Ovary (tissue), 9 donors: Measurements from ENCODE around the gene KRTAP19-5. TPM values are rescaled to one million over a fixed set of nuclear protein-coding genes. Genes with fewer than 3 reads are reported as not detected.

Experiments
- DNase-seq, 5 donors: peaks; one replicate each; pipeline ENCODE4 v3.0.0-alpha.2; 2019 to 2020
- H3K27ac ChIP-seq, 2 donors: fragments of 200-600 bp; one replicate each; pipeline versions ENCODE4 v1.5.1 to v1.8.0; 2019 to 2022
- H3K27me3 ChIP-seq: fragments of 200-600 bp; one replicate; pipeline ENCODE4 v1.8.0; 2022
- H3K36me3 ChIP-seq: fragments of 200-600 bp; sonication (generic); one replicate; pipeline ENCODE4 v1.5.1; 2019
- H3K4me1 ChIP-seq: one replicate; pipeline ENCODE4 v1.8.1; 2013; ENCODE audit warnings: mild to moderate bottlenecking, moderate library complexity; ENCODE audit not compliant: insufficient read depth
- H3K4me3 ChIP-seq: fragments of 200-600 bp; sonication (generic); one replicate; pipeline ENCODE4 v1.5.1; 2017
- H3K9me3 ChIP-seq, 2 donors: fragments of 200-600 bp in 1 of 2; sonication (generic) in 1 of 2; one replicate each; pipeline versions ENCODE4 v1.5.1 to v1.8.1; 2013 to 2019; ENCODE audit warnings: mild to moderate bottlenecking in 1 of 2, moderate library complexity in 1 of 2
- CTCF ChIP-seq, 3 donors: fragments of 450-650 bp in 2 of 3; fragments of 200-600 bp in 1 of 3; IDR thresholded peaks; one replicate each; pipeline versions ENCODE4 v1.5.1 to v1.8.0; 2016 to 2022; ENCODE audit warnings: antibody characterized with exemption in 3 of 3, mild to moderate bottlenecking in 1 of 3
- EP300 ChIP-seq: sonication (generic); formaldehyde crosslinking; IDR thresholded peaks from one replicate; pipeline ENCODE4 v1.6.1; 2017; ENCODE audit warnings: antibody characterized with exemption
- POLR2A ChIP-seq: fragments of 450-650 bp; IDR thresholded peaks from one replicate; pipeline ENCODE4 v1.6.1; 2017; ENCODE audit warnings: antibody characterized with exemption, mild to moderate bottlenecking, moderate library complexity
- WGBS, 3 donors: extraction: QIAGEN DNeasy Blood & Tissue Kit in 1 of 3; methylation state at CpG; one replicate each; pipeline versions ENCODE4 v1.1.5 to v1.1.7; 2013 to 2017; 5-methylcytosine and 5-hydroxymethylcytosine counted together
- intact Hi-C, 4 donors: fragments of 100-400 bp; cut with DNase I; formaldehyde crosslinking; loops; one replicate each; pipeline versions ENCODE4 v1.11.0 to v1.15.1; 2022 to 2023
- polyA plus RNA-seq, 2 donors: library from polyadenylated mRNA; stranded (reverse); fragments of 200-250 nt in 1 of 2; fragments of 350-450 nt in 1 of 2; fragmentation: Illumina TruSeq in 1 of 2; extraction: RNeasy Lipid Tissue Mini Kit (QIAGEN cat#74804) in 1 of 2; gene quantifications; one replicate each; pipeline ENCODE4 v1.2.3, GENCODE V29; 2013 to 2014
- small RNA-seq: library from RNA; depleted of rRNA; stranded (forward); fragments of <200 nt; gene quantifications from one replicate; pipeline ENCODE3, GENCODE V24; 2016
- total RNA-seq, 7 donors: library from RNA; depleted of rRNA in 2 of 7; stranded (reverse); fragments of >200 nt in 2 of 7; fragmentation: NEBNext Ultra II Directional in 3 of 7; extraction: Animal tissue kit (Norgen Biotek cat#: 25700) in 3 of 7; gene quantifications; one replicate each; pipeline versions ENCODE4 v1.1.0 to v1.2.4, GENCODE V29; 2016 to 2023
- donor health status: DM: no; HTN: no; CAD: no; lungs with moderate emphysema.
- donor health status: DM: no; HTN: no; CAD: no.
- donor health status: Bipolar disorder and iron deficiency.
- donor health status: DM: yes; HTN: yes; CAD: no.
- donor health status: DM: no; HTN: no; CAD: no.
- donor health status: DM: yes; HTN: yes; CAD: no.

The KRTAP19-5 gene
- total and polyA plus RNA-seq, 9 donors, result not detected

GRCh38 chr21:30468900-30469714, 32.8 kb downstream of the KRTAP19-5 start:
- intact Hi-C loops, result no loop called here
- no peaks in the 10 kb centered on the region for H3K9me3 ChIP-seq
- H3K27ac ChIP-seq, result no peak overlapping the region
- DNase-seq, result no peak
- WGBS, 3 donors, result 18 to 32% (median 21%) methylated on average over 6 of the region's 6 CpGs
- H3K27me3 ChIP-seq, result no peaks in the 10 kb centered on the region
- no peaks in the 10 kb centered on the region for H3K36me3 ChIP-seq
- H3K4me1 ChIP-seq, result no peaks in the 10 kb centered on the region
- TF ChIP-seq CTCF (IDR thresholded peaks at IDR 0.05) (no peak), POLR2A (no peak)
- no peak overlapping the region for H3K4me3 ChIP-seq

GRCh38 chr21:30463713-30464112, 38.2 kb downstream of the KRTAP19-5 start:
- 67 to 72% (median 67%) methylated on average over 3 of the region's 3 CpGs for WGBS, 3 donors
- TF ChIP-seq POLR2A (no peak), CTCF (IDR thresholded peaks at IDR 0.05) (no peak), EP300 (no peak)
- no peaks in the 10 kb centered on the region for H3K4me1 ChIP-seq
- DNase-seq, result no peak
- H3K4me3 ChIP-seq, result no peak overlapping the region
- intact Hi-C loops, result no loop called here
- no peaks in the 10 kb centered on the region for H3K27me3 ChIP-seq
- no peak overlapping the region for H3K27ac ChIP-seq
- no peaks in the 10 kb centered on the region for H3K9me3 ChIP-seq
- no peaks in the 10 kb centered on the region for H3K36me3 ChIP-seq

Small RNAs within 50 kb of the gene (small RNA-seq; reads per million reads assigned to genes)
- gene AP000567.1 (not detected), gene KRTAP19-10P (not detected), gene KRTAP19-11P (not detected), gene KRTAP19-9P (not detected)

Other genes starting within 250 kb of the KRTAP19-5 start
- not detected for gene KRTAP24-1, start 219.2 kb downstream of the KRTAP19-5 start, total RNA-seq
- not detected for gene KRTAP24-1, start 219.2 kb downstream of the KRTAP19-5 start, polyA plus RNA-seq
- gene KRTAP25-1, start 212.6 kb downstream of the KRTAP19-5 start, total RNA-seq, result not detected
- not detected for gene KRTAP25-1, start 212.6 kb downstream of the KRTAP19-5 start, polyA plus RNA-seq
- not detected for gene KRTAP26-1, start 181.8 kb downstream of the KRTAP19-5 start, total RNA-seq
- not detected for gene KRTAP26-1, start 181.8 kb downstream of the KRTAP19-5 start, polyA plus RNA-seq
- not detected for gene KRTAP27-1, start 164.4 kb downstream of the KRTAP19-5 start, total RNA-seq
- not detected for gene KRTAP27-1, start 164.4 kb downstream of the KRTAP19-5 start, polyA plus RNA-seq
- gene KRTAP23-1, start 153.5 kb downstream of the KRTAP19-5 start, total RNA-seq, result not detected
- gene KRTAP23-1, start 153.5 kb downstream of the KRTAP19-5 start, polyA plus RNA-seq, result not detected
- gene KRTAP13-2, start 129.9 kb downstream of the KRTAP19-5 start, total RNA-seq, result not detected
- not detected for gene KRTAP13-2, start 129.9 kb downstream of the KRTAP19-5 start, polyA plus RNA-seq
- gene KRTAP13-1, start 106.1 kb downstream of the KRTAP19-5 start, total RNA-seq, result not detected
- gene KRTAP13-1, start 106.1 kb downstream of the KRTAP19-5 start, polyA plus RNA-seq, result not detected
- gene KRTAP13-3, start 76.2 kb downstream of the KRTAP19-5 start, total RNA-seq, result not detected
- not detected for gene KRTAP13-3, start 76.2 kb downstream of the KRTAP19-5 start, polyA plus RNA-seq
- not detected for gene KRTAP13-4, start 71.9 kb downstream of the KRTAP19-5 start, total RNA-seq
- not detected for gene KRTAP13-4, start 71.9 kb downstream of the KRTAP19-5 start, polyA plus RNA-seq
- gene KRTAP15-1, start 61.9 kb downstream of the KRTAP19-5 start, total RNA-seq, result not detected
- not detected for gene KRTAP15-1, start 61.9 kb downstream of the KRTAP19-5 start, polyA plus RNA-seq
- gene KRTAP19-1, start 21.8 kb downstream of the KRTAP19-5 start, total RNA-seq, result not detected
- gene KRTAP19-1, start 21.8 kb downstream of the KRTAP19-5 start, polyA plus RNA-seq, result not detected
- gene KRTAP19-2, start 14.7 kb downstream of the KRTAP19-5 start, total RNA-seq, result not detected
- gene KRTAP19-2, start 14.7 kb downstream of the KRTAP19-5 start, polyA plus RNA-seq, result not detected
- gene KRTAP19-3, start 10.1 kb downstream of the KRTAP19-5 start, total RNA-seq, result not detected
- gene KRTAP19-3, start 10.1 kb downstream of the KRTAP19-5 start, polyA plus RNA-seq, result not detected
- gene KRTAP19-4, start 5.0 kb downstream of the KRTAP19-5 start, total RNA-seq, result not detected
- gene KRTAP19-4, start 5.0 kb downstream of the KRTAP19-5 start, polyA plus RNA-seq, result not detected
- not detected for gene KRTAP19-6, start 39.7 kb upstream of the KRTAP19-5 start, total RNA-seq
- gene KRTAP19-6, start 39.7 kb upstream of the KRTAP19-5 start, polyA plus RNA-seq, result not detected
- gene KRTAP19-7, start 59.2 kb upstream of the KRTAP19-5 start, total RNA-seq, result not detected
- gene KRTAP19-7, start 59.2 kb upstream of the KRTAP19-5 start, polyA plus RNA-seq, result not detected
- not detected for gene KRTAP22-2, start 88.3 kb upstream of the KRTAP19-5 start, total RNA-seq
- gene KRTAP22-2, start 88.3 kb upstream of the KRTAP19-5 start, polyA plus RNA-seq, result not detected
- not detected for gene KRTAP6-3, start 90.3 kb upstream of the KRTAP19-5 start, total RNA-seq
- gene KRTAP6-3, start 90.3 kb upstream of the KRTAP19-5 start, polyA plus RNA-seq, result not detected
- gene KRTAP6-2, start 96.8 kb upstream of the KRTAP19-5 start, total RNA-seq, result not detected
- gene KRTAP6-2, start 96.8 kb upstream of the KRTAP19-5 start, polyA plus RNA-seq, result not detected
- gene KRTAP22-1, start 98.9 kb upstream of the KRTAP19-5 start, total RNA-seq, result not detected
- not detected for gene KRTAP22-1, start 98.9 kb upstream of the KRTAP19-5 start, polyA plus RNA-seq
- gene KRTAP6-1, start 111.8 kb upstream of the KRTAP19-5 start, total RNA-seq, result not detected
- gene KRTAP6-1, start 111.8 kb upstream of the KRTAP19-5 start, polyA plus RNA-seq, result not detected
- not detected for gene KRTAP20-1, start 114.3 kb upstream of the KRTAP19-5 start, total RNA-seq
- gene KRTAP20-1, start 114.3 kb upstream of the KRTAP19-5 start, polyA plus RNA-seq, result not detected
- not detected for gene KRTAP20-4, start 118.5 kb upstream of the KRTAP19-5 start, total RNA-seq
- gene KRTAP20-4, start 118.5 kb upstream of the KRTAP19-5 start, polyA plus RNA-seq, result not detected
- gene KRTAP20-2, start 133.1 kb upstream of the KRTAP19-5 start, total RNA-seq, result not detected
- not detected for gene KRTAP20-2, start 133.1 kb upstream of the KRTAP19-5 start, polyA plus RNA-seq
- gene KRTAP20-3, start 140.7 kb upstream of the KRTAP19-5 start, total RNA-seq, result not detected
- gene KRTAP20-3, start 140.7 kb upstream of the KRTAP19-5 start, polyA plus RNA-seq, result not detected
- gene KRTAP21-3, start 216.6 kb upstream of the KRTAP19-5 start, total RNA-seq, result not detected
- not detected for gene KRTAP21-3, start 216.6 kb upstream of the KRTAP19-5 start, polyA plus RNA-seq
- gene KRTAP21-2, start 245.1 kb upstream of the KRTAP19-5 start, total RNA-seq, result not detected
- gene KRTAP21-2, start 245.1 kb upstream of the KRTAP19-5 start, polyA plus RNA-seq, result not detected